Stimulated activated CD8-positive, alpha-beta memory T cell treated with anti-CD3 and anti-CD28 coated beads, Interleukin-15, amount 100 ng/mL, for 1 hour (primary cell): Measurements from ENCODE around the gene SASH1.

ENCODE experiments used
- DNase-seq: peaks from one replicate; pipeline ENCODE4 v3.0.0-alpha.2; 2020; ENCODE audit warnings: low read depth

The SASH1 gene

DNA sequence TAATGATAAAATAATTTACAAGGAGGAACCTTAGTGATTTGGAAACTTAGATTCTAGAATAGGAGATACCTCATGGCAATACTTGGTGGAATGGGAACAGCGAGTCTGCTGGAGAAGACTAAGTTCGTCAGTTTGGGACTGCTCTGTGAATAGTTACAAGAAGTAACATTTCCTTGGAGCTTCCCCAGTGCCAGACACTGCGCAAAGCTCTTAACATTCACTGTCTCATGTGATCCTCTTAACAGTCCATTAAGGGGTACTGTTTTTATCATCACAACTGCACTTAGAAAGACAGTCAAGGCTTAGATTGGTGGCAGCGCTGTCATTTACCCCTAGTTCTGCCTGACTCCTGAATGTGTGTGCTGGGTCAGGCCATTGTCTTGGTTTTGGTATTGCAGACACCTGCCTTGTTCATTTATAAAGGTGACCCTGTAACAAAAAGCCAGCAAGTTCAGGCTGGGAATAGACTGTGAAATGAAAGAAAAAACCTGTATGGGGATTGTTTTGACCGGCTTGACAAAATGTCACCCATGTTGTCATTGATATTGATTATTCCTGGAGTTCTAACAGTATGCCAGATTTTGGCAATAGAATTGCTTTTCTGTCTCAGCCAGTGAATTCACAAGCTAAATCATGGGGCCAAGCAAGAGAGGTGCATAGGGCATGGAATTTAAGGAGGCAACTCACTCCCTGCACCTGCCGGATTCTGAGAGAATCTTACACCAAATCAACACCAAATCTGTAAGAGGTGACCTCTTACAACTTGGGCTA, 118.4 kb downstream of the SASH1 start:
- no peak for DNase-seq

DNA sequence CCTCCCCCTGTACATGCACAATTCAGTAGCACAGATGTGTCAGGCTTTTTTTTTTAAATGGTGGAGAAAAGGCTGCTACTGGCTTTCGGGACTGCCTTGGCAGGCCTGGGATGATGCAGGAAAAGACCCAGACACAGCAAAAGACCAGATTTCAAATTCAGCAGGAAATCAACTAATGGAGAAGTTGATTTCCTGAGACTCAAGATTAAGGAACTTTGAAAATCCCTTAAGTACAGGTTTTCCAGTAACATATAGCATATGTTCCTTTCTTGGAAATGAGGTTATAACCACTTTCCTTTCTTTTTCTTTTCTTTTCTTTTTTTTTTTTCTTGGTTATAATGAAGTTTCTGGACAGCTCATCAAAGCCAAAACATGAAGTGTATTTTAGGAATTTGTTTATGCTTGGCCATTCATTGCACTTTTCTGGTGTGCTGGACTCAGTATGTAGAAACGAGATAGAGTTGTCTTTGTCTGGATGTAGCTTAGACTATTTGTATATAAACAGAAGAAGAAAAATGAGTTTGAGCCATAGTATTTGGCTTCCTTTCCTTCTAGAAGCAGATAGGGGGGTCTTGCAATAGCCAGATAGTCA, 119.4 kb downstream of the SASH1 start:
- no peak for DNase-seq

DNA sequence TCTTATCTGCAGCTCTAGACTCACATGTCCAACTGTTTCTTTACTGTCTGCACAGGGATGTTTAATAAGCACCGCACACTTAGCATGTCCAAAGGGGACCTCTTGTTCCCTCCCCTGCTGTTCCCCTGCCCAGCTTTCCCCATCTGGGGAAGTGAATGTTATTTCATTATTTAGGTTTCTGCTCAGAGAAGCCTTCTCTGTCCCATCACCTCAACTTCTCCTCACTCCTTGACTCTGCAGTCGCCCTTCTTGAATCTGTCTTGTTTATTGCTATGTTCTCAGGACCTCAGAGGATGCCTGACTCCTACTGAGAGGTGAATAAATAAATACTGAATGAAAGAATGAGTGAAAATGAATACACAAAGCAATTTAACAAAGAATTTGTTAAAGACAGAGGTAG, 121.0 kb downstream of the SASH1 start:
- DNase-seq, result no peak

DNA sequence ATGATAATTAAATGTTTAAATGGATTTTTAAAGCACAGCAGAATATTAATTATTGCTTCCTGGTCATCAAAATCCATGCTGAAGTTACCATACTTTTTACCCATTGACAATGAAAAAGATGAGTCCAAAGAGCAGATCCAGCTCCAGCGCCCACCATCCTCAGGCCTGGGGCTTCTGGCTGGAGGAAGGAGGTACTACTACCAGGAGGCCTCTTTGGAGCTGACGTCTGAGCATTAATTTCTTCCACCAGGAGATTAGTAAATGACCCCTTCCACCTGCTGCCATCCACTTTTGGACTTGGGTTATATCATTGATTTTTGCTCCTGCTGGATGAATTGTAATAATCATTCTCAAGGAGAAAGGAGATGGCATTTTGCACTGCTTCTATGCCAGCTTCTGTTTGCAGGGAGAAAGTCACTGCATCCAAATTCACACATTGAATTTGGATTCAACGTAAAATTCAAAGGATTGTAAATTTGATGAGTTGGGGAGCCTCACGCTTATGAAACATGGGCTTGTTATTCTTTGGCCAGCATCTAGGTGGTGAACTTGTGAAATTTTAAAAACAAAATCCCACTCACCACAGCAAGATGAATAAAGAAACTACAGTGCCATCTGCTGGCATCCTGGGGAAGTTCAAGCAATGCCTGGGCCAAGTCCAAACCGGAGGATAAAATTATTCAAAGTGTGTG, 121.8 kb downstream of the SASH1 start:
- peak; percentile 27 for DNase-seq

DNA sequence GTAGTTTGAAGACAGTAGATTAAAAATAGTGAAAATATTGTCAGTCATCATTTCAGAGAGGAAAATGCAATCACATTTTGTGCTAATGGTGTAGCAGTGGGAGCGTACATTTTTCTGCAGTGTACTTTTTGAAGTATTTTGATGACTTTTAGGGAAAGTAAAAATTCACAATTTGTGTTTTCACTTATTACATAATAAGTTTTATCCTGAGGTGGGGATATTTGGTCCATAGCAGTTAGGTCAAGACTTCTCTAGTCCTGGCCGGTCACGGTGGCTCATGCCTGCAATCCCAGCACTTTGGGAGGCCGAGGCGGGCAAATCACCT, 122.3 kb downstream of the SASH1 start:
- no peak for DNase-seq

DNA sequence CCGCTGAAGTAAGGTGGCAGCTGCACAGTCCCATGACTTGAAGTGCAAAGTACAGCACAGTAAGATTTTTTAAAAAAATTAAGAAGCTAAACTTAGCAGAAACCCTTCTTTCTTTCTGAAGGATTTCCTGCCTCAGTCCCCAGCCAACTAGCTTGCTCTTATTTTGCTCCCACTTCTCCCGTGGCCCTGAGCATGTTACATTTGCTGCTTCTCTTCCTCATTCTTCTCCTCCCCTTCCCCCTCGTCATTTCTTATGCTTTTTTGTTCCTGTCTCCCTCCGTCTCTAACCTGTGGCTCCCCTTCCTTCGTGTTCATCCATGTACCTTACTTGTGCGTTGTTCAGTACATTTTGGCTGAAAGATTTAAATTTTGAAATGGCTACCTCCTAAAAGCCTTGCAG, 123.0 kb downstream of the SASH1 start:
- no peak for DNase-seq

DNA sequence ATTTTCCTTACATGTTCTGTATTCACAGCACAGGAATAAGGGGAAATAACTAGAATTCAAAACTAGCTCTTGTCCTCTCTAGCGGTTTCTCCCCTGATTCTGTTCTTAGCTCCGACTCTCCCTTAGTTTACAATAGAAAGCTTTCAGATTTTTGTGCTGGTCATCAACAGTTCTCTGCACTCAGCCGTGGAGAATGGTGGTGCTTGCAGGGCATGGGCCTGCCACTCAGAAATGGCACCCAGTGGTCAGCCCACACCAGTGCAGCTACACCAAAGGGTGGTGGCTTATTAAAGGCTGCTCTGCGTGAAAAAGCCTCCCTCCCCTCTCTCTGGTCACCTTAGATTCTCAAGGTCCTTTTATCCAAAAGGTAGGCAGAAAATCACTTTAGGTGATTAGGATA, 123.5 kb downstream of the SASH1 start:
- no peak for DNase-seq

DNA sequence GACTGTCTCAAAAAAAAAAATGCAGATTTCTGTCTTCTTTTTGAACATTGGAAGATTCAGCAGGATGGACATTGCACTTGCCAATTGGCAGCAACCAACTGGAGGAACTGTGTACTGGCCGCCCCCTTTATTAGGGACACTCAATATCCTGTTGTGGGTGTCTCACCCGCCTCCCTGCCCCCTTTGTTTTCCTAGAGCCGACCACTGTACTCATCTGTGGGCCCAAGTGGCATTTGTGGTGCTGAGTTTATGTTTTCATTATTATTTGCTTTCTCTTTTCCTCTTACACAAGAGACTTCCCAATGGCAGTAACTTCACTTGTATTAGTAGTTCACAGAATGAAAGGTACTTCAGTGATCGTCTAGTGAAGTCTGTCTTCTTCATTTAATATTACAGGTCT, 125.3 kb downstream of the SASH1 start:
- DNase-seq, result no peak

DNA sequence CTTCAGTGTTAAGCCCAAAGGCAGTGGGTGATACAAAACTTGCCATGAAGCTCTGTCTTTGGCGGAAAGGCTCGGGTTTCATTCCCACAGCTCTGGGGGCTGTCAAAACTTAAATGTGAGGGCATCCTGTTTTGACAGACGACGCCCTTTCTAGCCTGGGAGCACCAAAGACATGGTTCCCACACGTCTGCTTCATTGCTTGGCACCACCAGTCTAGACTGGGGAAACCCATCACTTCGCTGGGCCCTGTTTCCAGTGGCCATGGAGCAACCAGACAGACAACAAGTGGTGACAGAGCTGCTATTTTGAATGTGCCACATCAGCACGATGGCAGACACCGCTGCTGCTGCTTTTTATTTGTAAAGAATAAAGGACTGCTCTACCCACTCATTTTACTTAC, 127.5 kb downstream of the SASH1 start:
- no peak for DNase-seq

DNA sequence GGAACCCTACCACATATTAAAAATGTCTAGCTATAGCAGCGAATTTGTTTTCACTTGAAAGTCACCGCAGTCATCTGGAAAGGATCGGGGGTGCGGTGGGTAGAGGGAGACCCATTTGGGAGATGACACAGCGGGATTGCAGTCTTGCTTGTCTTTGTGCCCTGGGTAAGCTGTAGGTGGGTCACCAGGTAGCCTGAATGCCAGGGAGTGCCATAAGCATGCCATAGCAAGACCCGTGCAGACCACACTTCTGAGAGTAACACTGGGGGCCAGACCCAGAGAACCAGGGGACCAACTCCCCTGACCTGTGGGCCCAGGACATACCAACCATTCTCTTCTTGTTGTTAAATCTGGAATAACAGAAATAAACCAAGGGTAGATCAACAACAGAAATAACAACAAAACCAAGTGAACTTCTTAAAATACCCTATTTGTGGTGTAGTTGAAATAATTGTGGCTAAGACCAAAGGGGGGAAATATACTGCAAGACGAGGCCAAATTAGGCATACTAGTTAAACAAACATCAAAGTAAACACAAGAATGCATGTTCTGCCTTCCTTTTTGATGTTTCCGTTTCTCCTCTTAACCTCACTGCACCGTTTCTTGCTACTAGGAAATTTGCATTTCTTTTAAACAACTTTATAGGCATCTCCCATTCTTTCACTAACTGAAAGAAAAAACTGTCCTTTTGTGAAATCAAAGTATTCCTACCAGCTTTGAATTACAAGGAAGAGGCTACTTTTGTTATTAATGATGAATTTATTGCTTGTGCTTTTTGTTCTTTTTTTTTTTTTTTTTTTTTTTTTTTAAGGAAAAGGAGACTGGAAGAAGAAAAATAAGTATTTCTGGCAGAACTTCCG, 128.2 kb downstream of the SASH1 start:
- DNase-seq, result no peak

DNA sequence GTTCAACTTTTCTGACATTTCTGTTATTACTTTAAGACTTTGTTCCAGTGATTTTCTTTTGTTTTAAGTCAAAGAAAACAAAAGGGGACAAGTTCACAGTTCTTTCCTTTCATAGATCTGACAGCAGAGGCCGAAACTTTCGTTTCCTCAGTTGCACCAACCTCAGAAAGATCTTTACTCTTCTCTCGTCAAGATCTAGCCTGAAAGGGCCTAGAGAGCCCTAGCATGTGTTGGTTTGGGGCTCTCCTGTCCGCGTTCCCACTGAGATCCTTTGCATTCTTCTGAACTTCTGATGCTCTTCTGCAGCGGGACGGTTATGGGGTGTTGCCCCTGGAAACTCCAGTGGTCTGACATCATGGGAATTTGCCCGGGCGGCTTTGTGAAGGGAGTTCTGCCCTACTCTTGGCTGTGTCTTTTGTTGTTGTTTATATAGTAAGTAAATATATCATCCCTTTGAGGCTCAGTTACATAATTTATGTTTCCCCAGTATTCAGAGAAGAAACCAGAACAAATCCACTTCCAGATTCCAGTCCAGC, 129.1 kb downstream of the SASH1 start:
- DNase-seq, result no peak

DNA sequence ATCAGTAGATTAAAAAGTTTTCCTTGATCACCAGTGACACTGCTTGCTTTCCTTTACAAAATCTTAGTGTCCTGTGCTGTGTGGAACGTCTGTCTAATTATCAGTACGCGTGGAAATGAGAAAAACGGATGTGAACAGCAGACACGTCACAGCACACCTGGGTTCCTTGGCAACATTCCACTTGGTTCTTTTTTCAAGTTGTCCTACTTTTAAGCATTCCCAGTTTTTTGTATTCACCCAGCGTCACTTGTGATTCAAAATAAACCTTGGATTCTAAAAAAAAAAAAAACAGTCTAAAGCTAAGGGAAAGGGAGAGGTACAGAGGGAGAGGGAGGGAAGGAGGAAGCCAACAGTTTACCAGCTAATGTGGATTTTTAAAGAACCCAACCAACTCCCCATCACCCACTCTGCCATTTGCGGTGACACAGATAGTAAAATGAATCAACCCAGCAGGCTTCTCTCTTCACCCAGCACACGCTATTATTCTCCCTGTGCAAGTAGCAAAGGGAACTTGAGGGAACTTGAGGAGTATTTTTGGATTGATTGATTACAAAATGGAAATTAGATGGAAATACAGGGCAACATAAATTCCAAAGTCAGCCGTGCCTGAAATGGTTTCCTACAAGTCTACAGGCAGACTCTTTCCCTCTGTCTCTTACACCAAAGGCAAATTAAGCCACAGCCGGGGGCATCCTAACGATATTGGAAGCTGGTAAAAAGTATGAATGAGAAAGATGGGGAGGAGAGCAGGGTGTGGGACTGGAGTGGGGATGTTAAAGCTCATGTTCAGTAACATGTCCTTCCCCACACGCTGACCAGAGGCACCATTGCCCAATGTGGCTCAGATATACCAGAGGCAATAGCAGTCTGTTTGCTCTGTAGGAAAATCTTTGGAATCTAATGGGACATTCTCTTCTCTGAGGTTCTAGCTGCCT, 129.8 kb downstream of the SASH1 start:
- DNase-seq, result no peak

DNA sequence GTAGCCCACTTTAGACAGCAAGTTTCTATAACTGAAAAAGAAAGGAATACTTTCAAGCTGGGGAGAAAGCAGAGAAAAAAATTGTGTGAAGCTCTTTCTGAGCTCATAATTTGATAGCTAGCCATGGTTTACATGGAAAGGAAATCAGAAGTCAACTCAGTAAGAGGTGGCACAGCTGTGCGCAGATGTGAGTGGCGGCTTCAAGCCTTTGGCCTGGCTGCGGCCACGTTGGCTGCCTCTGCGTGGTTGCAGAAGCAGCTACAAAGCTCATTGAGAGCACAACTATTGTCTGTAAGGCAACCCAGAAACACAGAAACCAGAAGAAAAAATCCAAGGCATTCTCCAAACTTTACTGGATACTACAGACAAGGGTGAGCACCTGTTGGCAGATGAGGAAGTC, 136.9 kb downstream of the SASH1 start:
- DNase-seq, result no peak

DNA sequence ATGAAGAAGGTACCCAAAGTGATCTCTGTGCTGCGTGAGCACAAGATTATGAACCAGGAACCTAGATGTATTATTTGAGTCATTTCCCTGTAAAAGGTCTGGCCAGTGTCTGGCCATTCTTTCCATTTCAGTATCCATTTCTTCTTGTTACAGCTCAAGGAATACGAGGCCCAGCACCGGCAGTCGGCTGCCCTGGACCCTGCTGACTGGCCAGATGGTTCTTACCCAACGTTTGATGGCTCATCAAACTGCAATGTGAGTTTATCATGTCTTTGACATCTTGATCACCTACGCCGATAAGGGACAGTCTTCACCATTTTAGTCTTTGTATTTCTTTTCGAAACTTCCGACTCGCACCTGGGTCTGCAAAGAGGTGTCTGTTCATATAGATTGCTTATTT, 144.8 kb downstream of the SASH1 start:
- no peak for DNase-seq

DNA sequence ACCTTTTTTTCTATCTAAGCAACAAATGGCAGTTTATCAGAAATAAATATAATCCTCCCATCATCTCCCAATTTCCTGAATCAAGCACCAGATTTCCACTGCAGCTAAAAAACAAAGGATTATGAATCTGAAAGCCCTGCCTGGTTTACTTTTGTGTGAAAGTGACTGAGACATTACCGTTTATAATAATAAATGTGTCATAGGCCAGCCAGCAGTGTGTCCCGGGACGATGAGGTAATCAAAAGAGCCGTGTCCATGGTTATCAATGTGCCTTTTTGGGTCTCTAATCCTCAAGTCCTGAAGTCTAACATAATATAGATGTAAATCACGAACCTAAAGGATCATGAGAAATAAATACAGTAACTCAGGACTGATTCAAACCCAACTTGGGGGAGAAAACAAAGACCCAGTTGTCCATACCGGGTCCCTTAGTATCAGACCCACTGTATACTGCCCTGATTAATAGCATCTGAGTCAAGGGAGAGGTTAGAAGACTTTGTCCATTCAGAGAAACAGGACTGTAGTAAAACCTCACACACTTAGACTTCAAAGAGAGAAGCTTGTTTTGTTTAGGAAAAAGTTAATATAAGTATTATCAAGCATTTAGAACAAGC, 149.1 kb downstream of the SASH1 start:
- DNase-seq, result no peak

DNA sequence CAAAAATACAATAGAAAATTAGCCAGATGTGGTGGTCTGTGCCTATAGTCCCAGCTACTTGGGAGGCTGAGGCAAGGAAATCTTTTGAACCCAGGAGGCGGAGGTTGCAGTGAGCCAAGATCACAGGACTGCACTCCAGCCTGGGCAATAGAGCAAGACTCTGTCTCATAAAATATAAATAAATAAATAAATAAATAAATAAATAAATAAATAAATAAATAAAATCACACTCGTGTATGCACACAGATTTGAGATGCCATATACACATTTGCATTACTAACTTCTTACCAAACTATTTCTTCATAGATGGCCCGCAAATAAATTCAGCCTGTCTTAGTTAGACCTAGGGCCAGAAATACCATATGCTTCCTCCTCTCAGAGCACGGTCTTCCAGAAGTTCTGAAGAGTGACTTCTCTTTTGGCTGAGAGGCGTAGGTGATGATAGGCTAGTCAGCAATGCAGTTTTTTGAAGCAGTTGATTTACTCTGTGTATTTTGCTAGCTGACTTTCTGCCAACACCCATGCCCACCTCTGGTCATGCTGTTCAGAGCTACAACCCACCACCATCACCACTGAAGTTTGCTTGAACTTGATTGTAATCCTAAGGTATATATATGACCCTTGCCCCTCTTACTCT, 150.1 kb downstream of the SASH1 start:
- DNase-seq, result no peak

DNA sequence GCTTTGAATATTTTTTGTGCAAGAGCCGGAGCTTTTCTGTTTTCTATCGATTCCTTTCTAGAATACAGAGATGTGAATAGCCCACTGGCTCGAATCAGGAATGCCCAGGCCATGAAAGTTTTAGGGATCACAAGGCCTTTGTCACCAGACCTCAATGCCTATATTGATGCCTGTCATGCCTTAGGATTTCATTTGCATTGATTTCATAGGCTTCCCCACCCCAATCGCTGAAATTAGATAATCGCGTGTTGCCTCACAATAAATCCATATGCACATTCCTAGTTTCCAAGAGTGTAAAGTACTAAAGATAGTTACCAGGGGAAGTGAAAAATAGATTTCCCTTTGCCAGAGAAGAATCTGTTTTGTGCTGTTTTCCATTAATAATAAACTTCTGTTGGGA, 150.8 kb downstream of the SASH1 start:
- DNase-seq, result no peak

DNA sequence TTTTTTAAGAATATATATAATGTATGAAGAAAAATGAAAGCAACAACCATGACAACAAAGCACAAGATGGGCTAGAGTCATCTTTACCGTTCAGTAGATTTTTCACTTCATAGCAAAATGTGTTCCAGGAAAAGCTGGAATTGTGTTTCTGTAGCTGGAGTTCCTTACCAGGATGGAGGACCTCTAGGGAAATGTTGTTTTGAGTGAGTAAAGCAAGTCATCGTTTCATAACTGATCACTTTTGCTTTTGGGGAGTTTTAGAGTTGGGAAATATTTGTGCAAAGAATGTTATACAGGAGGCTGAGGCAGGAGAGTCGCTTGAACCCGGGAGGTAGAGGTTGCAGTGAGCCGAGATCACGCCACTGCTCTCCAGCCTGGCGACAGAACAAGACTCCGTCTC, 151.6 kb downstream of the SASH1 start:
- no peak for DNase-seq

DNA sequence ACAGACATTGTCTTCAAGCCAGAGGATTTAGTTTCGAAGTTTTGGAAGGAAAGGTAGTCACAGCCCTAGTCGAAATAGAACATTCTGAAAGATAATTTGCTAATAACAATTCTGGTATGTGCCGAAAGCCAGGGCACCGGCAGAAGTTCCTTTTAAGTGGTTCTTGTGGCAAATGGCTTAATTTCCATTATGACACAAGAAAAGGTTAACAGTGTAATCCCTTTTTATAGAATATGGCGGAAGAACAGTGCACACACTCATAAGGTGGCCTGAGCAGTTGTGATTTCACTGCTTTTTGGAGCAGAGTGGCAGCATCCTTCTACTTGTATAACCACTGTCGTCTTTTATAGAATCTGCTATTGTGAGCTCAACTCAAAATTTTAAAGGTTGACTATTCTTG, 152.4 kb downstream of the SASH1 start:
- DNase-seq, result no peak

DNA sequence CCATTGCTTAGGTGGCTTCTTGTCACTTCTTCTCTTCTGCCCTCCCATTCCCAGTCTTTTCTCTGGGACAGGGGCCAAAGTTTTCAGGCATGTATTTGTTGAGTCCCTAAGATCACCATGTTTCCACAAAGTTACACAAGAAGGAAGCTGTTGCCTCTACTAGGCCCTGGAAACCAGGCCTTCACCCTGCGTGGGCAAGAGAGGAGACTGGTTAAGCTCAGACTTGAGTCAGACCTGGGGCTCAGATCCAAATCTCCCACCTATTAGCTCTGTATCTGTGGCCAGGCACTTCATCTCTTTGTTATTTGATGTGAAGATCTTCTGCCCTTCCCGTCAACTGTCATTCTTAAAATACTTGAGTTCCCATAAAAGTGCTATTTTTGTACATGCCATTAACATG, 154.6 kb downstream of the SASH1 start:
- no peak for DNase-seq
